H7 (cell line): Measurements from ENCODE around the gene FTO. TPM values are rescaled to one million over a fixed set of nuclear protein-coding genes. Genes with fewer than 3 reads are reported as not detected.

Experiments
- DNase-seq: peaks from one replicate; pipeline ENCODE4 v3.0.0; 2012
- H3K27me3 ChIP-seq: 2 replicates; pipeline ENCODE4 v1.6.0; 2011; ENCODE audit warnings: mild to moderate bottlenecking, low read length; ENCODE audit not compliant: control insufficient read depth, insufficient read depth
- H3K36me3 ChIP-seq: replicated peaks from 2 replicates; pipeline ENCODE4 v1.5.1; 2011; ENCODE audit warnings: low read length; ENCODE audit not compliant: control insufficient read depth, insufficient read depth
- H3K4me3 ChIP-seq: 2 replicates; pipeline ENCODE4 v1.5.1; 2011; ENCODE audit warnings: low read depth, mild to moderate bottlenecking, control low read depth, low read length, moderate library complexity; ENCODE audit not compliant: insufficient read depth
- total RNA-seq: library from RNA; depleted of rRNA; stranded (reverse); fragments of >200 nt; shearing (Covaris generic); gene quantifications from 2 replicates; pipeline ENCODE4 v1.2.3, GENCODE V29; 2014

Gene FTO
- total RNA-seq, 1 experiment from 2014 or later: 55.3 TPM

DNA sequence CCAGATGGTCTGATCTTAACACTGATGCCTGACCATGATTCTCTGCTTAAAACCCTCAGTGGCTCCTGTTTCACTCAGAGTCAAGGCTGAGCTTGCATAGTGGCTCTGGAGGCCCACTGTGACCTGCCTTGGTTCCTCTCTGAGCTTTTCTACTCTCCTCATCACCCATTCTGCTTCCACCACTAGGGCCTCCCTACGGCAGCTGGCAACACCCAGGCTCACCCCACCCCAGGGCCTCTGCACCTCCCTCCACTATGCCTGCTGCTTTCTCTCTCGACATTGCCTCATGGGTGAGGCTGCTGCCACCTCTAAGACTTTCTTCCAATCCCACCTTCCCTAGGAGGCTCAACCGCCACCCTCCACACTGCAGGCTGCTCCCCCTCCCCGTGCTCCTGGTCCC, 455.0 kb downstream of the FTO start:
- no peak for DNase-seq
- H3K4me3 ChIP-seq: no peak overlapping the region
- H3K27me3 ChIP-seq: no peaks in the 10 kb centered on the region
- no peaks in the 10 kb centered on the region for H3K36me3 ChIP-seq

DNA sequence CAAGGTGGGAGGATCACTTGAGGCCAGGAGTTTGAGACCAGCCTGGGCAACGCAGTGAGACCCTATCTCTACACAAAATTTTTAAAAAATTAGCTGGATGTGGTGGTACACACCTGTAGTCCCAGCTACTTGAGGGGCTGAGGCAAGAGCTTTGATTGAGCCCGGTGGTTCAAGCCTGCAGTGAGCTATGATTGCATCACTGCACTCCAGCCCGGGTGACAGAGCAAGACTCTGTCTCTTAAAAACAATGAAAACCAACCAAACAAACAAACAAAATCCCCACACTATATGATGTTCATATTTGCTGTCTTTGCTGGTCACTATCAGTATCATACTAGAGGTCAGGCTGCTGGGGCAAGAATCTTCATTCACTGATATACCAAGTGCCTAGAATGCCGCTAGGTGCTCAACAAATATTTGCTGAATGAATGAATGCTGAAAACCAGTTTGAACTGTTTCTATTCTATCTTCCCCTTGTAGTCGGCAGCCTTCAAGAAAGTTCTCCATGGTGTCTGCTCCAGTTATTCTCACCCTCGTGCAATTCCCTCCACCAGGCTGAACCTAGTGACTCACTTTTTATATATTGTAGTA, 455.6 kb downstream of the FTO start:
- DNase-seq: no peak
- Histone ChIP-seq H3K36me3 (no peaks in the 10 kb centered on the region), H3K27me3 (no peaks in the 10 kb centered on the region), H3K4me3 (no peak overlapping the region)

DNA sequence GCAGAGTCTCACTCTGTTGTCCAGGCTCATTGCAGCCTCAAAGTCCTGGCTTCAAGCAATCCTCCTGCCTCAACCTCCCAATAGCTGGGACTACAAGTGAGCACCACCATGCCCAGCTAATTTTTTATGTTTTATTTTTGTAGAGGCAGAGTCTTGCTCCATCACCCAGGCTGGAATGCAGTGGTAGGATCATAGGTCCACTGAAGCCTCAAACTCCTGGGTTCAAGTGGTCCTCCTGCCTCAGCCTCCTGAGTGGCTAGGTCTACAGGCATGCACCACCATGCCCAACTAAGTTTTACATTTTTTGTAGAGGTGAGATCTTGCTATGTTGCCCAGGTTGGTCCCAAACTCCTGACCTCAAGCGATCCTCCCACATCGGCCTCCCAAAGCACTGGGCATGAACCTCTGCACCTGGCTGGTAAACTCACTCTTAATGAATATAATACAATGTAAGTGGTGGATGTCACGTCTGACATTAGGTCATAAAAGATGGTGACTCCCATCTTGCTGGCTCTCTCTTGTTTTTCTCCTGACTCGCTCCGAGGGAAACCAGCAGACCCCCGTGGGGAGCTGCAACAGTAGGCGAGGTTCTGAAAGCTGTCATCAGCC, 456.4 kb downstream of the FTO start:
- no peak for DNase-seq
- Histone ChIP-seq H3K4me3 (no peak overlapping the region), H3K27me3 (no peaks in the 10 kb centered on the region), H3K36me3 (no peaks in the 10 kb centered on the region)

DNA sequence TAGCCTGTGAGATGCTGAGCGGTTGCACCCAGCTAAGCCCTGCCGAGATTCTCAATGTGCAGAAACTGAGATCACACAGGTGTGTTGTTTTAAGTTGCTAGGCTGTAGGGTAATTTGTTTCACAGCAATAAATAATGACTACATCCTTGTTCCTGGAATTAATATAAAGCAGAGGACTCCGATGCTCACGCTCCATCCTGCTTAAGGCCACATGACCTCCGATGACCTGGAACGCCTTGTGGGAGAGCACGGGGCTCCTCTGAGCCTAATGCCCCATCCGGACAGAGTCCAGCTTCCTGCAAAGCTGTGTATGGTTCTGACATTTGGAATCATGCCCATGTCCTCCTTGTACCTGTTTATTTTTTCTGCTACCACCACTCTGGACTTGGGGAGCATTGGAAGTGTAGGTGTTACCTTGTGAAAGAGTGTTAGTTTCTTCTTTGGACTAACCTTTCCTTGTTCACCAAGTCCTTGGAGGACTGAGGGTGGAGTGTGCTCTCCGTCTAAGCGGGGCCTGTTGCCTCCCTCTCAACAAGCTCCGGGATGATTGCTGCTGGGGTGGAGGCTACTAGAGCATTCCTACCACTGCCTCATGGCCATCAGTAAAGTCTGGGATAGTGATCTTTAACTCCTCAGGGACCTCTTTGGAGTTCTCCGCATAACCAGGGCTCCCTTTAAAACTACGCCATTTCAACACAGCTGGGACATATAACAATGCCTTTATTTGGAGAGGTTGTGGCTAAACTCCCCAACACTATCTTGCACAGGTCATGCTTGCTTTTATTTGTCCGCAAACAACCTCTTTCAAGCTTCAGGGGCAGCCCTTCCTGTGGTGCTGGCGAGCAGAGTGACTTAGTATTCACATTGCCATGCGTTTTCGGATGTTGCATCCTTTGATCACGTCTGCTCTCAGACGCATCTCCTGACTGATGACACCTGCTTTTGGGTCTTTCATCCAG, 457.3 kb downstream of the FTO start:
- DNase-seq: no peak
- H3K4me3 ChIP-seq: no peak overlapping the region
- H3K27me3 ChIP-seq: no peaks in the 10 kb centered on the region
- H3K36me3 ChIP-seq: no peaks in the 10 kb centered on the region

DNA sequence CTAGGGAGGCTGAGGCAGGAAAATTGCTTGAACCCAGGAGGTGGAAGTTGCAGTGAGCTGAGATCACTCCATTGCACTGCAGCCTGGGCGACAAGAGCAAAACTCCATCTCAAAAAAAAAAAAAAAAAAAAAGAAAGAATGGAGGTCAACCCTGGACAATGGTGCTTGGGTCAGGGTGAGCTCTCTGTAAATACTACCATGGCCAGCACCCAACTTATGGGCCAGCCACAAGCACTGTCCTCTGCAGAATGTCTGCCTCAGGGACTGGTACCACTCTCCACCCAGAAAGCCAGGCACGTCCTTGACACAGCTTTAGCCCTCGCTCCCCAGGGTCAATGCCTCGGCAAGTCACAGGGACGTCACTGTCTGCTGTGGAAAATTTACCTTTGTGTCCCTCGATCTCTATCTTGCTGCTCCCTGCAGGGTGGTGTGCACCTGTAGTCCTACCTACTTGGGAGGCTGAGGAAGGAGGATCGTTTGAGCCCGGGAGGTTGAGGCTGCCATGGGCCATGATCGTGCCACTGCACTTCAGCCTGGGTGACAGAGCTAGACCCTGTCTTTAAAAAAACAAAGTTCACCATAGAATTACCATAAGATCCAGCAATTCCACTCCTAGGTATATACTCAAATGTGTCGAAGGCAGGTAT, 459.4 kb downstream of the FTO start:
- Histone ChIP-seq H3K4me3 (no peak overlapping the region), H3K27me3 (no peaks in the 10 kb centered on the region), H3K36me3 (no peaks in the 10 kb centered on the region)
- no peak for DNase-seq

DNA sequence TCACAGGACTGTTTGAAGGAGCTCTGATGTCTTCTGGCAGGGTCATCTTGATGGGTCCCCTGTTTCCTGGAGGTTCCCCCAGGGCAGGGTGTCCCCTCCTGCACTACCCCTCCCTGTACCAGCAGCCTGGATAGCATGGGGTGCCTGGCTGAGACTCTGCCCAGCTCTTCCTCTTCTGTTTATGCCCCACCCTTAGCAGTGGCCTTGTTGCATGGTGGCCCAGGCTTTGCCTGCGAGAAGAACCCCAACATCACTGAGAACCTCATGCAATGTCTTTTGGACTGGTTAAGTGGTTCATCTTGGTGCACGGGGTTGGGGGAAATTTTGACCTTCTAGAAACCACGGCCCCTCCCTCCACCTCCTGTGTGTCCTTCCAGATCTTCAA, 460.8 kb downstream of the FTO start:
- Histone ChIP-seq H3K4me3 (no peak overlapping the region), H3K36me3 (no peaks in the 10 kb centered on the region), H3K27me3 (no peaks in the 10 kb centered on the region)
- DNase-seq: no peak

DNA sequence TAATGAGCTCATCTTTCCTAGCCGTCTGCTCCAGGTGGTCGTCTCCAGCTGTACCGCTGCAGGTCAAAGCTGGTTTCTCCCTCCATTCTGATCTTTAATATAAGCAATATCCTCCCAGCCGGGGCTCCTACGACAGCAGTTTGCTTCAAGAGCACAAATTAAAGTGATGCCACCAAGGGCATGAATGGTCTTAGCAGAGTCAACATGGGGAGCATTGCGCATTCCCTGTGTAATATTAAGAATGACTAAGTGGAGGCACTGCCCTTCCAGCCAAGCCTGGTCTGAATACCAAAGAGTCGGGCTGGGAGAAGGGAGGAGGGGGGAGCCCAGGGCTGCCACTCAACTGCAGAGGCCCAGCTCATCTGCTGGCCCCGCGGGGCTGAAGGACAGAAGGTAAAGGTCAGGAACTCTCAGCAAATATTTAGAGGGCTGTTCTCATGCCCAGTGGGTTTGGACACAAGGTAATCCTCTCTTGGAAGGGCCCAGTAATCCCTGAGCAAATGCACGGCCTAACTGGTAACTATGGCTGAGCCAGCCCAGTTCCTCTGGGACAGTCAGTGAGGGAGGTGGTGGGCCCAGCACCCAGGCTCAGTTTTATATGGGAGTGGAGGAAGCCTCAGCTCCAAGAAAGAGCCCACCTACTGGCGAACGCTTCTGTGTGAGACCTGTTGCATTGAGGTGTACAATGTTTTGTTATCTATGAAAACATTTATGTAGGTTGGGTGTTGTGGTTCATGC, 461.4 kb downstream of the FTO start:
- Histone ChIP-seq H3K27me3 (no peaks in the 10 kb centered on the region), H3K36me3 (no peaks in the 10 kb centered on the region), H3K4me3 (no peak overlapping the region)
- no peak for DNase-seq

DNA sequence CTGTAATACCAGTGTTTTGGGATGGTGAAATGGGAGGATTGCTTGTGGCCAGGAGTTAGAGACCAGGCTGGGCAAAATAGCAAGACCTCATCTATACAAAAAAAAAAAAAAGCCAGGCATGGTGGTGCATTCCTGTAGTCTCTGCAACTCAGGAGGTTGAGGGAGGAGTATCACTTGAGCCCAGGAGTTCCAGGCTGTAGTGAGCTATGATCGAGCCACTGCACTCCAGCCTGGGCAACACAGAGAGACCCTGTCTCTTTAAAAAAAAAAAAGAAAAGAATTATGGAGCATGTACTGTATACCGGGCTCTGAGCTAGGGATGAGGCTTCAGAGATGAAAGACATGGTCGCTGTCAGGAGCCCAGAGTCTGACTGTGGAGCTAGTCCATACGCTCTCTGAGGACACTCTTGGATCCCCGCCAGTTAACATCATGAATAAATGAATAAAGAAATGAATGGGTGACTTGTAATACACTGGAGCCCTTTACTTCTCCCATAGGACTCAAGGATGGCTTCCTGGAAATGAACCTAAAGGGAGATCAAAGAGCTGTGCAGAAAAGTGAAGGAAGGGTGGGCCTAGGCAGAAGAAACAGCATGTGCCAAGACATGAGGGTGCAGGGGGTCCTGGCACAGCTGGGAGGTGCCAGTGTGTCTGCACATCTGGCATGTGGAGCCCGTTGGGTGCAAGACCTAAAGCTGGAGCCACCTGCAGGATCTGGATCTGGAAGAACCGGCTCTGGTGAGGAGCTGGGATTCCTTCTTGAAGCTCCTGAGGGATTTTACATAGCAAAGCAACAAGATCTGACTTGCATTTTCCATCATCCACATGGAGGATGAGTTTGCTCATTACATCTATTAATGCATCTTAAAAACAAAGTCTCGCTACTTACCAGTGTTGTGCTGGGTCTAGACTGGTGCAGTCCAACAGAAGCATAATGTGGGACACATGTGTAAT, 462.2 kb downstream of the FTO start:
- no peaks in the 10 kb centered on the region for H3K27me3 ChIP-seq
- no peak overlapping the region for H3K4me3 ChIP-seq
- DNase-seq: no peak
- H3K36me3 ChIP-seq: no peaks in the 10 kb centered on the region

DNA sequence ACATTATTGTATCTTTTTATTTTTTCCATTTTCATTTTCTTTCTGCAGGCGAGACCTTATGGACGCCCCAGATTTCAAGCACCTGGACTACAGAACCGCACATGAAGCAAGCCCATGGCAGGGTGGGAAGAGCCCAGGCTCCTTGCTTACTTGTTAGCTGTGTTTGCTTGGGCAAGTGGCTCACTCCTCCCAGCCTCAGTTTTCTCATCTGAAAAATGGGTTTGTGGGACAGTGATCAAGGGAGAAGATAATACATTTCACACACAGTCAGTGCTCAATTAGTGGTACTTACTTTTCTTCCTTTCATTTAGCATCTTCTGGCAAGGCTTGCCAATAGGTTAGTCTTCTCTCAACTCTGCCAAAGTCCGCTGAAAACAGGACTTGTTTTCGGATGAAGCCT, 465.2 kb downstream of the FTO start:
- H3K27me3 ChIP-seq: no peaks in the 10 kb centered on the region
- H3K36me3 ChIP-seq: no peaks in the 10 kb centered on the region
- no peak for DNase-seq
- H3K4me3 ChIP-seq: no peak overlapping the region

DNA sequence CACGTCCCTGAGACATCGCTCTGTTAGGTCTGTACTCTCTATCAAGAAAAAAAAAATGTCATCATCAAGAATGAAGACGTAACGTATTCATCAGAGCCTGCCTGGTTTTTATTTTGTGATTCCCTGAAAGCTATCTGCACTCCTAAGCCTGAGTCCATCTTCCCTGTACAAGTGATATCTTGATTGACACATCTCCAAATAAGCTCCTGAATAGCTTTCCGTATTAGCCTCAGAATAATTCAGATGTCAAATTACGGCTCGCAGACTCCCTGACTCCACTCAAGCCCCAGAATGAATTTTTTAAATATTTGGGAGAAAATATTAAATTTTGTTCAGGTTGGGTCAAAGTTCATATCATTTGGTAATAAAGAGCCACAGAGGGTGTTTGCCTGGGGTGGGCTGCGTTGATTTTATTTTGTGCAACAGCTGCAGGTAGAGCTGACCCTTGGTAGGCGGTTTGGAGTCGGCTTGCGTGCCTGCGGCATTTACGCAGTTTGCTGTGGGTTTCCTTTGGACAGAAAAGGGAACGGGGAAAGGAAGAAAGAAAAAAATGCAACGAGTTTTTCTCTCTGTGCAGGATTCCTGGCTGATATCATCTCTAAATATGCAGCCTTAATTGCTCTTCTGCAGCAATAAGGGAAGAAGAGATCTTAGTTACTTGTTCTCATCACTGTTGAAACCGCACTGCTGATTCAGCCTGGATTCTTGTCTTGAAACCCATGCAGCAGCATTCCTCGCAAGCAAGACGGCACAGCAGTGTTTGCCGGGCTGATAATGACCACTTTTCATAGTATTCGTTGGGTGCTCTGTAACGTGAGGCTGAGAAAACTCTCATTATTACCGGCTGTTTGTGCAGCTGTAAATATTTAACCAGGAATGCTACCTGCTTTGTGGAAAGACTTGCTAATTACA, 467.9 kb downstream of the FTO start:
- DNase-seq: no peak
- H3K4me3 ChIP-seq: no peak overlapping the region
- H3K27me3 ChIP-seq: no peaks in the 10 kb centered on the region
- no peaks in the 10 kb centered on the region for H3K36me3 ChIP-seq

DNA sequence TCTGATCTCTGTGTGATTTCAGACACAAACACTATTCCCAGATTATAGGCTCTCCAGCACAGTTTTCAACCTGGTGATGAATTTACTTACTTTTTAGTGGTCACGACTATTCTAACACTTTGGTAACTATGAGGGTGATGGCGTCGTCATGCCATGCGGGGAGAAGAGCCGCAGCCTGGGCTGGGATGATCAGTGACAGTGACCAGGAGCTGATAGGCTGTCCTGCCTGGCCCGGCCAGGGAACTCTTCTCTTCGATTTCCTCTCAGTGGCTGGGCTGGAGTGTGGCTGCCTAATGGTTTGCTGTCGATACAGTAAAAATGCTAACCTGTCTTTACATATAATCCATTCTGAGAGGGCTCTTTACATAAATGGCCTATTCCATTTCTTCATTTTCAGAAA, 469.5 kb downstream of the FTO start:
- H3K4me3 ChIP-seq: no peak overlapping the region
- no peaks in the 10 kb centered on the region for H3K36me3 ChIP-seq
- no peak for DNase-seq
- H3K27me3 ChIP-seq: no peaks in the 10 kb centered on the region

DNA sequence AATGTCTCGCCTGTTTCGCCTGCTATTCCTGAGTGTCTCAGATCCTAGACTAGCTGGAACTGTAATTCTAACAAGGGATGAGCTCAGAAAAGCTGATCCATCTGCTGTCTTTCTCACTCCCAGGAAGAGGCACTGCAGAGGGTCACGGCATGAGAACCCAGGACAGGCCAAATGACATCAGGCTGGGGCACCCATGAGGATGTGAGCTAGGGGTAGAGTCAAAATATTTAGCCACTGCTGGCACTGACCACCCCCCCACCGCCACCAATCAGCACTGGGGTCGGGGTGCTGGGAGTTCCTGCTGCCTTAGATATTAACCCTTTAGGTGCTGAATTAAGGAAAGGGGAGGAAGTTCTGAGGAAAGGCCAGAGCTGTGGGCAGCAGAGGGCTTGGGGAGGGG, 470.2 kb downstream of the FTO start:
- H3K36me3 ChIP-seq: no peaks in the 10 kb centered on the region
- peak; percentile 56 for DNase-seq
- H3K27me3 ChIP-seq: no peaks in the 10 kb centered on the region
- H3K4me3 ChIP-seq: no peak overlapping the region

DNA sequence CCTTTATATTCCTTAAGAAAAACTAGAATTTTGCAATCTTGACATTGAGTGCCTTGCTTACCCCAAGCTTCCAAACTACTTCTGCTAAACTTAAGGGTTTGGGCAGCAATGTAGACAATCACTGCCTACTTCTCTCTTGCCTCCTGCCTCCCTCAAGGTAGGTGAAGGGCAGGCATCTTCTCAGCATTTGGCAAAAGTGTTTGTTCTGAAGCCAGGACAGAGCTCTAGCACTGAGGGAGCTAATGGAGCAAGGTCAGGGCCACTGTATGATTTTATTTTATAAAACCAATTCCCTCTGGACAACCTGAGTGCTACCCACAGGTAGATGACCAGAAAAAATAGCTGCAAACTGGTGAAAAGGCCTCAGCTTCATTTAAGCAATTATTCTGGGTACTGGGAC, 470.8 kb downstream of the FTO start:
- no peaks in the 10 kb centered on the region for H3K27me3 ChIP-seq
- no peak overlapping the region for H3K4me3 ChIP-seq
- DNase-seq: no peak
- H3K36me3 ChIP-seq: no peaks in the 10 kb centered on the region
